T-helper 1 cell treated with Interleukin-12 subunit alpha and Interleukin-12 subunit beta and Interleukin-4 antibody, amounts not matched to agents 30 μg/mL and 1 μg/mL, for 36 hours (primary cell): ENCODE data around the gene C18orf32.
"Not testable (repeated sequence)": the region's sequence is repeated elsewhere in the genome, so short reads cannot be mapped to it uniquely, and the experiment has no call there.

Source experiments
- H3K27ac Mint-ChIP-seq: one replicate; pipeline ENCODE4 v1.8.0; 2021; ENCODE audit warnings: mild to moderate bottlenecking, mixed read lengths
- H3K27me3 Mint-ChIP-seq: one replicate; pipeline ENCODE4 v1.8.0; 2021; ENCODE audit warnings: low read depth, mixed read lengths
- H3K36me3 Mint-ChIP-seq: one replicate; pipeline ENCODE4 v1.8.0; 2021; ENCODE audit warnings: low read depth, mixed read lengths
- H3K4me1 Mint-ChIP-seq: one replicate; pipeline ENCODE4 v1.8.0; 2021; ENCODE audit warnings: low read depth, mixed read lengths
- H3K4me3 Mint-ChIP-seq: one replicate; pipeline ENCODE4 v1.8.0; 2021; ENCODE audit warnings: mild to moderate bottlenecking, moderate library complexity, mixed read lengths
- H3K9me3 Mint-ChIP-seq: one replicate; pipeline ENCODE4 v1.8.0; 2021; ENCODE audit warnings: mixed read lengths

C18orf32 gene

DNA sequence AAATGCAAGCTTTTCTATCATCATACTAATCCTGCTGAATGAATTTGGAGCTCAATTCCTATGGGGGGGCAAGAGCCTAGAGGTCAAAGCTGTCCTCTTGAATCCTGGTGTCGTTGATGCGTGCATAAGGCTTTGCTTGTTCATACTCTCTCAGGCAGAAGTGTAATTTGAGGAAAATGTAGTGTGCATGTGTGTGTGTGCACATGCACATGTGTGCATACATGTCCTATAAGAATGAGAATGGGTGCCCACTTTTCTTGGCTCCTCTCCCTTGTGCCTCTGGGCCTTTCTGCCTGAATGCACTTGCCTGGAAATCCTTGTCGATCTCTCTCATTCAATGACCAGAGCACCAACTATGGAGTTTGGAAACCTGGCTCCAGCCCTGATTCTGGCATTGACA lies 28.5 kb upstream of the C18orf32 start:
- H3K36me3 Mint-ChIP-seq = no peaks in the 10 kb centered on the region
- no peaks in the 10 kb centered on the region for H3K27me3 Mint-ChIP-seq
- no peak overlapping the region for H3K27ac Mint-ChIP-seq
- H3K4me1 Mint-ChIP-seq = no peaks in the 10 kb centered on the region
- H3K9me3 Mint-ChIP-seq = no peaks in the 10 kb centered on the region
- no peak overlapping the region for H3K4me3 Mint-ChIP-seq

DNA sequence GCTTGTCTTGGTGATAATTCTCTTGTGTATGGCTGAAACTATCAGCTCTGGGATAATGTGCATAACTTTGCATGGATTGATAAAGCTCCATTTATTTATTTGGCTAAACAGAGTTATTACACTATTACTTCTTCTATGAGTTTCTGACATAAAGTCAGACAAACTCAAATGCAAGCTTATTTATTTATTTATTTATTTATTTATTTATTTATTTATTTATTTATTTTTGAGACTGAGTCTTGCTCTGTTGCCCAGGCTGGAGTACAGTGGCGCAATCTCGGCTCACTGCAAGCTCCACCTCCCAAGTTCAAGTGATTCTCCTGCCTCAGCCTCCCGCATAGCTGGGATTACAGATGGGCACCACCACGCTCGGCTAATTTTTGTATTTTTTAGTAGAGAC lies 28.0 kb upstream of the C18orf32 start:
- not testable (repeated sequence) for H3K4me1 Mint-ChIP-seq, H3K4me3 Mint-ChIP-seq, H3K36me3 Mint-ChIP-seq, H3K27ac Mint-ChIP-seq, H3K27me3 Mint-ChIP-seq, H3K9me3 Mint-ChIP-seq

DNA sequence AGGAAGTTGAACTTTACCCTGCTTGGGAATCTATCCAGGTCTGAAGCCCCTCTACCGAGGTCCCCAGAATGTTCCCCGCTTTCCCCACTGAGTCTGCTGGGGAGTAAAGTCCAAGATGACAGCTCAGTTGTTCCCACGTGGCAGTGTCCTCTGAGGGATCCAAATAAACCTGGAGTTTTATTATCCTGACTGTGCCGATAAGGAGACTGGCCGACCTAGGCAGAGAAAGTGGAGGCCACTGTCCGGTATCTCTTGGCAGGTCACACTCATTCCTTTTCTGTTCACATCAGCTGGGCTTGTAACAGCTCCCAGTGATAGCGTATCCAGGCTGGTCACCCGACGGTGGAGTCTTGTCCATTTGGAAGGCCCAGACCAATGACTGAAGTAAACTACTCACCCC lies 27.5 kb upstream of the C18orf32 start:
- H3K27me3 Mint-ChIP-seq = no peaks in the 10 kb centered on the region
- no peak overlapping the region for H3K4me3 Mint-ChIP-seq
- H3K36me3 Mint-ChIP-seq = no peaks in the 10 kb centered on the region
- no peaks in the 10 kb centered on the region for H3K9me3 Mint-ChIP-seq
- H3K27ac Mint-ChIP-seq = no peak overlapping the region
- no peaks in the 10 kb centered on the region for H3K4me1 Mint-ChIP-seq

GRCh38 chr18:49512876-49513275 lies 25.8 kb upstream of the C18orf32 start:
- H3K4me1 Mint-ChIP-seq, H3K27me3 Mint-ChIP-seq, H3K9me3 Mint-ChIP-seq, H3K4me3 Mint-ChIP-seq, H3K27ac Mint-ChIP-seq, H3K36me3 Mint-ChIP-seq: not testable (repeated sequence)

GRCh38 chr18:49510393-49511115 lies 23.5 kb upstream of the C18orf32 start:
- H3K4me1 Mint-ChIP-seq = no peaks in the 10 kb centered on the region
- H3K9me3 Mint-ChIP-seq = no peaks in the 10 kb centered on the region
- no peak overlapping the region for H3K4me3 Mint-ChIP-seq
- H3K36me3 Mint-ChIP-seq = no peaks in the 10 kb centered on the region
- H3K27me3 Mint-ChIP-seq = peaks cover 11% of the 10 kb centered on the region
- peak overlapping the region; percentile 59 for H3K27ac Mint-ChIP-seq

GRCh38 chr18:49506438-49506837 lies 19.4 kb upstream of the C18orf32 start:
- not testable (repeated sequence) for H3K4me3 Mint-ChIP-seq, H3K36me3 Mint-ChIP-seq, H3K9me3 Mint-ChIP-seq, H3K4me1 Mint-ChIP-seq, H3K27ac Mint-ChIP-seq
- H3K27me3 Mint-ChIP-seq = peaks cover 19% of the 10 kb centered on the region

DNA sequence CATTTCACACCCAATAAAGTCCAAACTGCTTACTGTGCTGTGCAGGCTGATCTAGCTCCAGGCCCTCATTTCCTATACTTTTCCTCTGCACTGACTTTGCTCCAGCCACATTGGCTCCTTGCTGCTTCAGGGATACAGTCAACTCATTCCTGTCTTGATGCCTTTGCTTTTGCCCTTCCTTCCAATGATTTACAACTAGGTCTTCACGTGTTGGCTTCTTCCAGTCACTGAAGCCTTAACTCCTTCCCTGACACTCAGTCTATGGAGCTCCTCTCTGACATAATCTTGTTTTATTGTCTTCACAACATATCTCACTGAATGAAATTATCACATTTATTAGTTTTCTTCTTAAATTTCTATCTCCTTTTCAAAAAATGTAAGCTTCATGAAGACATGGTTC lies 16.9 kb upstream of the C18orf32 start:
- Mint-ChIP-seq H3K27me3 (peaks cover 29% of the 10 kb centered on the region), H3K4me3 (no peak overlapping the region), H3K9me3 (no peaks in the 10 kb centered on the region), H3K36me3 (no peaks in the 10 kb centered on the region), H3K4me1 (no peaks in the 10 kb centered on the region), H3K27ac (no peak overlapping the region)

- H3K4me1 Mint-ChIP-seq = no peaks in the 10 kb centered on the region
- H3K27ac Mint-ChIP-seq = no peak overlapping the region
These were observed 13.3 kb upstream of the C18orf32 start for GRCh38 chr18:49500201-49500921.

DNA sequence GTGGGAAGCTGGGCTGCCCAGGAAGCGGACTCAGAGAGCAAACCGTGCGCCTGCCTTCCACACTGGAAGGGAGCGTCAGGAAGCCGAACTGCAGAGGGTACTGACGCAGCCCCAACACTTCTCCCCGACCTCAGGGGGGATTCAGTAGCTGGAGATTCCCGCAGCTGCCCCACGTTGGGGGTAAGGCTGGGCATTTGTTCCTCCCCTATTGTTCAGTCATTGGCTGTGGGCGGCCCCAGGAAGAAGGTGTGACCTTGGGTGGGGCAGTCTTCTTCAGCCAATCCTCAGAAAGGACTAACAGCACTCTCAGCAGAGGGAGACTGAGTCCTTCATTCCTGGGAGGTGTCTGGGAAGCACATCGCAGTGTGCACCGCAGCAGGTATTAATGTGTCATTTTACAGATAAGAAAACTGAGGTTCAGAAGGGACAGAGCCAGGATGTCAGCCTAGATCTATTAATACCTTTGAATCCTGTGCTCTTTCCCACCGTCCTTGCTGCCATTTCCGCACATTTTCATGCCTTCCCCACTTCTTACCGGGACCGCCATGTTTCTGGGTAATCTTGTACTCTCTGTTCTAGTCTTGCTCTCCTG lies 12.1 kb upstream of the C18orf32 start:
- Mint-ChIP-seq H3K4me3 (no peak overlapping the region), H3K9me3 (no peaks in the 10 kb centered on the region), H3K27me3 (peaks cover 26% of the 10 kb centered on the region), H3K4me1 (no peaks in the 10 kb centered on the region), H3K27ac (no peak overlapping the region), H3K36me3 (no peaks in the 10 kb centered on the region)

More at GRCh38 chr18:49500201-49500921, 13.3 kb upstream of the C18orf32 start:
- Mint-ChIP-seq H3K27me3 (peaks cover 23% of the 10 kb centered on the region), H3K36me3 (no peaks in the 10 kb centered on the region), H3K4me3 (no peak overlapping the region), H3K9me3 (no peaks in the 10 kb centered on the region)

GRCh38 chr18:49495480-49495879 lies 8.4 kb upstream of the C18orf32 start:
- Mint-ChIP-seq H3K4me1 (peaks cover 19% of the 10 kb centered on the region), H3K27me3 (peaks cover 15% of the 10 kb centered on the region), H3K36me3 (peaks cover 14% of the 10 kb centered on the region), H3K9me3 (no peaks in the 10 kb centered on the region), H3K27ac (no peak overlapping the region), H3K4me3 (no peak overlapping the region)

GRCh38 chr18:49495076-49495475 lies 8.0 kb upstream of the C18orf32 start:
- Mint-ChIP-seq H3K9me3 (no peaks in the 10 kb centered on the region), H3K4me1 (peaks cover 23% of the 10 kb centered on the region), H3K36me3 (peaks cover 19% of the 10 kb centered on the region), H3K27me3 (peaks cover 11% of the 10 kb centered on the region), H3K27ac (no peak overlapping the region), H3K4me3 (no peak overlapping the region)

DNA sequence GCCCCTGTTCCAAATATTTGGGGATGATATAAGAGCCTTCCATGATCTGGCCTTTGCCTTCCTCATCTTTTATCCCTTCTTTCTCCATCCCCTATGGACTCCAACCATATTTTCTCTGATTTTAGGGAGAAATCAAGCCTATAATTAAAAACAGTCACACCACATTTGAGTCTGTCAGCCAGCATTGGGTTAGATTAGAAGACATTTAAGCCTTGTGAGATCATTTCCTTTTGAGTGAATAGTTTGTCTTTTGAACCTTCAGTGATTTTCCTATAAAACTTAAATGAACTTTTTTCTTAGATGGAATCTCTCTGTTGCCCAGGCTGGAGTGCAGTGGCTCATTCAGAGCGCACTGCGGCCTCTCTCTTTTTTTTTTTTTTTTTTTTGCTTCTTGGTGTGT lies 7.6 kb upstream of the C18orf32 start:
- Mint-ChIP-seq H3K9me3 (no peaks in the 10 kb centered on the region), H3K27ac (no peak overlapping the region), H3K36me3 (peaks cover 22% of the 10 kb centered on the region), H3K4me1 (peaks cover 26% of the 10 kb centered on the region), H3K4me3 (no peak overlapping the region), H3K27me3 (peaks cover 10% of the 10 kb centered on the region)

- Mint-ChIP-seq H3K27ac (peak overlapping the region; percentile 98), H3K9me3 (no peaks in the 10 kb centered on the region), H3K4me1 (peaks cover 40% of the 10 kb centered on the region), H3K36me3 (peaks cover 40% of the 10 kb centered on the region), H3K4me3 (no peak overlapping the region), H3K27me3 (peaks cover 4% of the 10 kb centered on the region)
These were observed 5.6 kb upstream of the C18orf32 start for GRCh38 chr18:49492694-49493033.

GRCh38 chr18:49491857-49492693 lies 5.0 kb upstream of the C18orf32 start, which contains the start of gene RPL17:
RPL17 (minus strand) TSS chr18:49492465.
- Mint-ChIP-seq H3K36me3 (peaks cover 46% of the 10 kb centered on the region), H3K27ac (peak within 1 kb of the TSS; percentile 98), H3K27me3 (peaks cover 4% of the 10 kb centered on the region), H3K4me1 (peaks cover 44% of the 10 kb centered on the region), H3K9me3 (no peaks in the 10 kb centered on the region), H3K4me3 (peak within 1 kb of the TSS; percentile 99)
